LNCaP clone FGC (cell line): ENCODE data around the gene PRF1.

Source experiments
- DNase-seq: peaks from one replicate; pipeline ENCODE4 v3.0.0-alpha.2; 2011; ENCODE audit warnings: low read depth
- H3K4me3 ChIP-seq: 2 replicates; pipeline ENCODE4 v1.5.1; 2011; ENCODE audit warnings: mild to moderate bottlenecking, low read depth, low read length, control low read depth
- TF ChIP-seq, protein P1 (sequence below): IDR thresholded peaks from 2 replicates; pipeline ENCODE4 v1.5.1; 2012; ENCODE audit warnings: mild to moderate bottlenecking; ENCODE audit not compliant: control insufficient read depth, insufficient read depth; ENCODE audit errors: extremely low read depth

The PRF1 gene

GRCh38 chr10:70557086-70557845 lies 45.3 kb downstream of the PRF1 start:
- DNase-seq = no peak
- no peak overlapping the region for H3K4me3 ChIP-seq
- TF ChIP-seq, protein P1, sequence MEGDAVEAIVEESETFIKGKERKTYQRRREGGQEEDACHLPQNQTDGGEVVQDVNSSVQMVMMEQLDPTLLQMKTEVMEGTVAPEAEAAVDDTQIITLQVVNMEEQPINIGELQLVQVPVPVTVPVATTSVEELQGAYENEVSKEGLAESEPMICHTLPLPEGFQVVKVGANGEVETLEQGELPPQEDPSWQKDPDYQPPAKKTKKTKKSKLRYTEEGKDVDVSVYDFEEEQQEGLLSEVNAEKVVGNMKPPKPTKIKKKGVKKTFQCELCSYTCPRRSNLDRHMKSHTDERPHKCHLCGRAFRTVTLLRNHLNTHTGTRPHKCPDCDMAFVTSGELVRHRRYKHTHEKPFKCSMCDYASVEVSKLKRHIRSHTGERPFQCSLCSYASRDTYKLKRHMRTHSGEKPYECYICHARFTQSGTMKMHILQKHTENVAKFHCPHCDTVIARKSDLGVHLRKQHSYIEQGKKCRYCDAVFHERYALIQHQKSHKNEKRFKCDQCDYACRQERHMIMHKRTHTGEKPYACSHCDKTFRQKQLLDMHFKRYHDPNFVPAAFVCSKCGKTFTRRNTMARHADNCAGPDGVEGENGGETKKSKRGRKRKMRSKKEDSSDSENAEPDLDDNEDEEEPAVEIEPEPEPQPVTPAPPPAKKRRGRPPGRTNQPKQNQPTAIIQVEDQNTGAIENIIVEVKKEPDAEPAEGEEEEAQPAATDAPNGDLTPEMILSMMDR = no peak

DNA sequence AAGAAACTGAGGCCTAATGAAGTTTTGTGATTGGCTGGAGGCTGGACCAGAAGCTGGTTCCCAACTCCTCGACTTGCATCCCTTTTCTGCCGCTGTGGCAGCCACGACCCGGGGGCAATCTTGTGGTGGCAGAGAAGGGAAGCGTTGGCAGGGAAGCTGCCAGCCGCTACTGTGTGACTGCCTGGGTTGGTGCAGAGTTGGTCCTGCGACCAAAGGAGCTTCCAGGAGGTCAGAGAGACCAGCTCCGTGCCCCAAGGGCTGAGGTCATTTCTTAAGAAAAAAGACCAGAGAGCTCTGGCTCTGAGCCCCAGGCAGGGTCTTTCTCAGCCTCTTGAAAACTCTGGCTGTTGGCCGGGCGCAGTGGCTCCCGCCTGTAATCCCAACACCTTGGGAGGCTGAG lies 47.2 kb downstream of the PRF1 start:
- DNase-seq = no peak
- no peak overlapping the region for H3K4me3 ChIP-seq
- TF ChIP-seq, protein P1 = no peak

DNA sequence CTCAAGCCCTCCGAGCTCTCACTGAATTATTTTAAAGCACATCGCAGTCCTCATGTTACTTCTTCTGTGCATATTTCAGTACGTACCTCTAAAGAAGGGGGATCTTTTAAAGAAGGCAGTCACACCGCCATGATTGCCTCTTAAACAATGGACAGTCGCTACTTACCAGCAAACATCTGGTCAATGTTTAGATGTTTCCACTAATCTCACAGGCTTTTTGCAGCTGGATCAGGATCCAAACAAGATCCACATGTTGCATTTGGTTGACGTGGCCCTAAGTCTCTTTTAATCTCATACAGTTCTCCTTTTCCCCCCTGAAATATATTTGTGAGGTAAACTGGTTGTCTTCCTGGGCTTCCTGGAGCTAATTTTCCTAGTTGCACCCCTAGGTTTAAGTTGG lies 50.0 kb downstream of the PRF1 start:
- TF ChIP-seq, protein P1 = no peak
- DNase-seq = no peak
- H3K4me3 ChIP-seq = no peak overlapping the region

GRCh38 chr10:70551971-70552422 lies 50.5 kb downstream of the PRF1 start:
- no peak for DNase-seq
- no peak overlapping the region for H3K4me3 ChIP-seq
- TF ChIP-seq, protein P1 = no peak

- TF ChIP-seq, protein P1 = no peak
- no peak overlapping the region for H3K4me3 ChIP-seq
- DNase-seq = no peak
Observed at GRCh38 chr10:70551466-70551865, 51.1 kb downstream of the PRF1 start.

DNA sequence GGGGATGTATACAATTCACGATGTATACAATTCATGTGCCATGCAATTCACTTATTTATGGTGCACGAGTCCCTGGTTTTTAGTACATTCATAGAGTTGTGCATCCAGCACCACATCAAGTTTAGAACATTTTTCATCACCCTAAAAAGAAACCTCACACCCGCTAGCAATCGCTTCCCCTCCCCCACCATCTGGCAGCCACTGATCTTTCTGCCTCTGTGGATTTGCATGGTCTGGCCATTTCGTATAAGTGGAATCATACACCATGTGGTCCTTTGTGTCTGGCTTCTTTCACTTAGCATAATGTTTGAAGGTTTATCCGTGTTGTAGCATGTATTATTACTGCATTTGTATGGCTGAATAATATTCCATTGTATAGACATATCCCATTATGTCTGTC lies 52.1 kb downstream of the PRF1 start:
- no peak for DNase-seq
- TF ChIP-seq, protein P1 = no peak
- no peak overlapping the region for H3K4me3 ChIP-seq

DNA sequence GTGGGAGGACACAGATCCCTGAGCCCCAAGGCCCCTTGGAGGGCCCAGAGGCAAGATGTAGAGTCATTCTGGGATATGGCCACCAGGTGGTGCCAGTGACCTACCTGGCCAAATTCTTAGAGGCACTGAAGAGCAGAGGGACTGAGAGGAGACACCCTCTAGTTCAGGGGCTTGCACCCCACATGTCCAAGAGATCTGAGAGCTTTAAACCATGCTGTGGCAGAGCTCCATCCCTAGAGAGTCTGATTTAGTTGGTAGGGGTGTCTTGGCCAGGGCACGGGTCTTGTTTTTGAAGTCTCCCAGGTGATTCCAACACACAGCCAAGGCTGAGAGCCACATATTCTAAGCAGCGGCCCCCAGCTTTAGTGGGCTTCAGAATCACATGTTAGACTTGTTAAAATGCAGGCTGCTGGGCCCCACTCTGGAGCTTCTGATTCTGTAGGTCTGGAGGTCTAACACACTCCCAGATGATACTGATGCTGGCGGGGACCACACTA lies 52.5 kb downstream of the PRF1 start:
- no peak for DNase-seq
- TF ChIP-seq, protein P1 = peak; percentile 89
- H3K4me3 ChIP-seq = no peak overlapping the region
